Measurements from ENCODE around the gene WDR45B.
"Not testable (repeated sequence)": the region's sequence is repeated elsewhere in the genome, so short reads cannot be mapped to it uniquely, and the experiment has no call there.

WDR45B gene

GRCh38 chr17:82658796-82659452 lies 10.7 kb upstream of the WDR45B start:
- no peak for DNase-seq

GRCh38 chr17:82658331-82658730 lies 10.1 kb upstream of the WDR45B start:
- no peak for DNase-seq

DNA sequence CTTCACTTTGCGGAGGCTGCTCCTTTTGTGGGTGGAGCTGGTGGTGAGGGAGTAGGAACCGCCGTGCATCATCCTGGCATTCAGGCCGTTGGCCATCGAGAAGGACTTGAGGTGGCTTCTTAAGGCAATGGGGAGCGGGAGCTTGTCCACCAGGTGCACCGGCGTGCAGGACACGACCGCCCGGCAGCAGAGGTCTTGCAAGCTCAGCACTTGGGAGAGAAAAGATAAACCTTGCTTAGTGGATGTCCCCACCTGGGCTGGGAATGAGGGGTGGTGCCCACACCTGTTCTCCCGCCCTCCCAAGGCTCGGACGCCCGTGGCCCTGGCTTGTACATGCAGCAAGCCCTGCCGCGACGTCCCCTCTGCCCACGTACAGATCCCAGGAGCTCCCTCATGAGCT lies 9.7 kb upstream of the WDR45B start:
- DNase-seq, result no peak

DNA sequence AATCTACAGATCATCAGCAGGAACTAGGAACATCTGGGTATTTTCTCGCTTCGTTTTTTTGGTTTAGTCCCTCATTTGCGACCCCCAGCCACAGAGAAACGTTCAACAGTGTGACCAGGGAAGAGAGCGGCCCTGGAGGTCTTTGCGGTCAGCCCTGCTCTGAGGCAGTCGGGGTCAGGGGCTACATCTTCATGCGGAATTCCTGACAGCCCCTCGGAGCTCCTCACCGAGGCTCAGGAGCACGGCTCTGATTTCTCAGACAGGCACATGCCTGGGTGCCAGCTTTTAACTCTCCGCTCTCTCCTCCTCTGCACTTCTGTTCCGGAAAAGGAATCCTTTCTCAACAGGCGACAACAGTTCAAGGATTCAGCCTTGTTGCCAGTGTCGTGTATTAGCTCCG lies 8.0 kb upstream of the WDR45B start:
- no peak for DNase-seq

- no peak for DNase-seq
Observed at GRCh38 chr17:82655523-82655922, 7.3 kb upstream of the WDR45B start.

- DNase-seq, result no peak
Observed at GRCh38 chr17:82655038-82655479, 6.8 kb upstream of the WDR45B start.

- not testable (repeated sequence) for DNase-seq
Observed at GRCh38 chr17:82654611-82655010, 6.4 kb upstream of the WDR45B start.

- no peak for DNase-seq
Observed at GRCh38 chr17:82653651-82654528, 5.6 kb upstream of the WDR45B start.

DNA sequence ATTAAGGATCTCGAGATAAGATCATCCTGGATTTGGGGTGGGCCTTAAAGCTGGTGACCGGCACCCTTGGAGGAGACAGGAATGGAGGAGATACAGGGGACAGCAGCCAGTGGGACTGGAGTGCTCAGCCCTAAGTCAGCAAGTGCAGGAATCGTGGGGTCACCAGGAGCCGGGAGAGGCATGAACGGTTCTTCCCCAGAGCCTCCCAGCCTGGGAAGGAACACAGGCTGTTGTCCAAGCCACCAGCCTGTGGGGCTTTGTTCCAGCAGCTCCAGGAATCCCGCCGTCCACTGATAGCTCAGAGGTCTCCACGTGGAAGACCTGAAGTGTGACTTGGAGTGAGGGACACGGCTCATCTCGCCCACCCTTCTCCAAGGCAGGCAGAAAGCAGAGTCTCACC lies 2.5 kb upstream of the WDR45B start:
- DNase-seq, result no peak

- no peak for DNase-seq
Observed at GRCh38 chr17:82649501-82650261, 1.4 kb upstream of the WDR45B start.

- peak in 14 of 56 donors; percentile 58 to 79 (median 72) for DNase-seq
Observed at GRCh38 chr17:82648742-82649331, 593 bp upstream of the WDR45B start.

- peak in 3 of 56 donors; percentile 31 to 56 (median 38) for DNase-seq
Observed at GRCh38 chr17:82647593-82648164, 565 bp downstream of the WDR45B start.

GRCh38 chr17:82645516-82645915 lies 2.7 kb downstream of the WDR45B start:
- DNase-seq, result no peak

- no peak for DNase-seq
Observed at GRCh38 chr17:82644148-82644547, 4.1 kb downstream of the WDR45B start.

DNA sequence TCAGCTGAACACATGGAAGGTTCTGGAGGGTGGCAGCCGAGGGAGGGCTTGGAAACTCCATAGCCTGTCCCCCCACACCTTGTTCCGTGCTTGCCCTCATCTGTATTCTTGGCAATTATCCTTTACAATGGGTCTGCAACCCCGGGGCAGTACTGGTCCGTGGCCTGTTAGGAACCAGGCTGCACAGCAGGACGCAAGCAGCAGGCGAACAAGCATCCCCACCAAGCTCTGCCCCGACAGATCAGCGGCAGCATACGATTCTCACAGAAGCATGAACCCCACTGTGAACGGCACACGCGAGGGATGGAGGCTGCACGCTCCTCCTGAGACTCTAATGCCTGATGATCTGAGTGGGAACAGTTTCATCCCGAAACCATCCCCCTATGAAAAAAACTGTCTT lies 6.2 kb downstream of the WDR45B start:
- DNase-seq, result no peak

GRCh38 chr17:82640036-82640435 lies 8.2 kb downstream of the WDR45B start:
- DNase-seq, result no peak

GRCh38 chr17:82639628-82640027 lies 8.6 kb downstream of the WDR45B start:
- no peak for DNase-seq

- no peak for DNase-seq
Observed at GRCh38 chr17:82638183-82638773, 10.0 kb downstream of the WDR45B start.

DNA sequence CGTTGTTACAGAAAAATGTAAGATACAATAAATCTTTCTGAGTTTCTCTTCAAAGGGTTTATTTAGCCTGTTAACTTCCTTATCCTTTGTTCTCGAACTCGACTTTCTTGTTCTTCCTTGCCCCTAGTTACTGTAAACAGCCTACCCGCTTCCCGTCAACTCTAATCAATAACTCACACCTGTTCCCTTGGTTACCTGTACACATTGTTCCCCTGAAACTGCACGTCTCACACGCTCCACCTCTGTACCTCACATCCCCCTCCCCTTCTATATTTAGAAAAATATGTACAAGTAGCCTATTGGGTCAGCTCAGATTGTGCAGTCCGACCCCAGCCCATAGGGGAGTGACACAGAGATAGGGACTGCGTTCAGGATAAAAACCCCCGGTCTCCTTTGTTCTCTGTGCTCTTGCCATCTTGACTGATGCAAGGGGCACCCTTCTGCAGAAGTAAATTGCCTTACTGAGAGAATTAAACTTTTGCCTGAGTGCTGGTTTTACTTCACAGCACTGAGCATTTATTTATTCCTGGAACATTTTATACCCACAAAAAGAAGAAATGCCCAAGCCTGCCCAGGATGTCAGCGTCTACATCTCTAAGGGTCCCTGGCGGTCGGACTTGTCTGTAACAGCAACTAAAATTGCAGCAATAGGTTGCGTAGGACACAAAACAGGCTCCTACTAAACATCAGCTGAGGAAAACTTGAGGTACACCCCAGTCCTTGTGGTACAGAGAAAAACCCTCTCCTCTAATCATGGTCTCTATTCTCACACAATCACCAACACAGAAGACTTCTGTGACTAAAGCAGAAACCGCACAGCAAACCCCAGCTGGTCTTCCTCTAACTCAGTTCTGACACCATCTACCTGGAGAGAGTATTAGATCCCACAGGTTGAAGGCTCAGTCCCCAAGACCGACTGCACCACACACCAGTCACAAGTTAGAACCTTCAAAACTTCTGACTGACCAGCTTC lies 11.3 kb downstream of the WDR45B start:
- peak in 1 of 56 donors; percentile 10 for DNase-seq

- DNase-seq, result no peak
Observed at GRCh38 chr17:82633343-82633742, 14.9 kb downstream of the WDR45B start.

Data from nucleus accumbens (tissue), 56 donors.